ENCODE results near the gene ZNF536. TPM values are rescaled to one million over a fixed set of nuclear protein-coding genes. Genes with fewer than 3 reads are reported as not detected.

Gene ZNF536
- total RNA-seq, 1 experiment from 2014 or later, result 0.05 TPM

DNA sequence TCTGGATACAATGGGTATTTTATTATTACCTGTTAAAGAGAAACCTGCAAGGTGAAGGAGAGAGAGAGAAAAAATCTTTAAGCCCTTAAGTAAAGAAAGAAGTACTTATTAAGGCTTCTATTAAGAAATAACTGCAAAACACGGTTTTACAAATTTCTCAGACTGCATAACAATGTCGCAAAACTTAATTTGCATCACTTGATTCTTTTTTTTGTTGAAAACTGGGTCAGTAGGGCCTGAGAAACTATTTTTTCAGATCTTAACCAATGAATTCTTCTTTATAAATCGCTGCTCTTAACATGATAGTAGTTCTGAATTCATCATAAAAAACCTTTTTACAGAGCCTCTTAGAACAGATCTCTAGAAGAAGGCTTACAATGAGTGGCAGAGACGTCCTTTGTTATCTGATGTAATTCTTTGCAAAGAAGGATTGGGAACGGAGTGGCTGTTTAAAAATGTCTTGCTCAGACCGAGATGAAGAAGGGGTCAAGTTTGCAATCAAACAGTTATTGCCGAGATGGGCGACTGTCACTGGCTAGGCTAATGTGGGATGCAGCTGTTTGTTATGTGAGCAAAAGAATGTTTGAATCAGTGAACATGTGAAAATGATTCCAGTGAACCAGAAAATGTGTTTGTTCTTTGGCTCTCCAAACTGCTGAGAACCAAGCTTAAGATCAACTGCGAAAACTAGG lies 76.3 kb downstream of the ZNF536 start:
- ChIA-PET POLR2A (no interaction called here), CTCF (no interaction called here)
- H3K4me1 ChIP-seq (ENCODE audit: control insufficient read depth, insufficient read depth, low read length), result no peaks in the 10 kb centered on the region
- intact Hi-C loops (cut with micrococcal nuclease; ENCODE audit: unreplicated experiment) (no loop called here), in situ Hi-C loops (cut with HindIII; ENCODE audit: low pct_unique_long_range_greater_than_20kb, low sequenced_read_pairs) (no loop called here)
- no peak overlapping the region for H3K27ac ChIP-seq (ENCODE audit: low read length)
- H3K36me3 ChIP-seq (ENCODE audit: control insufficient read depth, insufficient read depth, low read length), result no peaks in the 10 kb centered on the region
- DNase-seq (ENCODE audit: low read depth, low spot score), result no peak
- TF ChIP-seq SIN3A (IDR thresholded peaks at IDR 0.05; ENCODE audit: borderline replicate concordance, insufficient read depth, low read depth, low read length), result no peak
- TF ChIP-seq, protein P1, sequence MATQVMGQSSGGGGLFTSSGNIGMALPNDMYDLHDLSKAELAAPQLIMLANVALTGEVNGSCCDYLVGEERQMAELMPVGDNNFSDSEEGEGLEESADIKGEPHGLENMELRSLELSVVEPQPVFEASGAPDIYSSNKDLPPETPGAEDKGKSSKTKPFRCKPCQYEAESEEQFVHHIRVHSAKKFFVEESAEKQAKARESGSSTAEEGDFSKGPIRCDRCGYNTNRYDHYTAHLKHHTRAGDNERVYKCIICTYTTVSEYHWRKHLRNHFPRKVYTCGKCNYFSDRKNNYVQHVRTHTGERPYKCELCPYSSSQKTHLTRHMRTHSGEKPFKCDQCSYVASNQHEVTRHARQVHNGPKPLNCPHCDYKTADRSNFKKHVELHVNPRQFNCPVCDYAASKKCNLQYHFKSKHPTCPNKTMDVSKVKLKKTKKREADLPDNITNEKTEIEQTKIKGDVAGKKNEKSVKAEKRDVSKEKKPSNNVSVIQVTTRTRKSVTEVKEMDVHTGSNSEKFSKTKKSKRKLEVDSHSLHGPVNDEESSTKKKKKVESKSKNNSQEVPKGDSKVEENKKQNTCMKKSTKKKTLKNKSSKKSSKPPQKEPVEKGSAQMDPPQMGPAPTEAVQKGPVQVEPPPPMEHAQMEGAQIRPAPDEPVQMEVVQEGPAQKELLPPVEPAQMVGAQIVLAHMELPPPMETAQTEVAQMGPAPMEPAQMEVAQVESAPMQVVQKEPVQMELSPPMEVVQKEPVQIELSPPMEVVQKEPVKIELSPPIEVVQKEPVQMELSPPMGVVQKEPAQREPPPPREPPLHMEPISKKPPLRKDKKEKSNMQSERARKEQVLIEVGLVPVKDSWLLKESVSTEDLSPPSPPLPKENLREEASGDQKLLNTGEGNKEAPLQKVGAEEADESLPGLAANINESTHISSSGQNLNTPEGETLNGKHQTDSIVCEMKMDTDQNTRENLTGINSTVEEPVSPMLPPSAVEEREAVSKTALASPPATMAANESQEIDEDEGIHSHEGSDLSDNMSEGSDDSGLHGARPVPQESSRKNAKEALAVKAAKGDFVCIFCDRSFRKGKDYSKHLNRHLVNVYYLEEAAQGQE (IDR thresholded peaks at IDR 0.05; ENCODE audit: insufficient read depth in 1 of 2, low read depth in 2 of 2, low read length in 1 of 2), result no peak
- TF ChIP-seq TCF7L2 (IDR thresholded peaks at IDR 0.05; ENCODE audit: low read depth, low read length), result no peak
- TF ChIP-seq POLR2AphosphoS5 (IDR thresholded peaks at IDR 0.05; ENCODE audit: low read depth, low read length), result no peak
- TF ChIP-seq, protein P2, sequence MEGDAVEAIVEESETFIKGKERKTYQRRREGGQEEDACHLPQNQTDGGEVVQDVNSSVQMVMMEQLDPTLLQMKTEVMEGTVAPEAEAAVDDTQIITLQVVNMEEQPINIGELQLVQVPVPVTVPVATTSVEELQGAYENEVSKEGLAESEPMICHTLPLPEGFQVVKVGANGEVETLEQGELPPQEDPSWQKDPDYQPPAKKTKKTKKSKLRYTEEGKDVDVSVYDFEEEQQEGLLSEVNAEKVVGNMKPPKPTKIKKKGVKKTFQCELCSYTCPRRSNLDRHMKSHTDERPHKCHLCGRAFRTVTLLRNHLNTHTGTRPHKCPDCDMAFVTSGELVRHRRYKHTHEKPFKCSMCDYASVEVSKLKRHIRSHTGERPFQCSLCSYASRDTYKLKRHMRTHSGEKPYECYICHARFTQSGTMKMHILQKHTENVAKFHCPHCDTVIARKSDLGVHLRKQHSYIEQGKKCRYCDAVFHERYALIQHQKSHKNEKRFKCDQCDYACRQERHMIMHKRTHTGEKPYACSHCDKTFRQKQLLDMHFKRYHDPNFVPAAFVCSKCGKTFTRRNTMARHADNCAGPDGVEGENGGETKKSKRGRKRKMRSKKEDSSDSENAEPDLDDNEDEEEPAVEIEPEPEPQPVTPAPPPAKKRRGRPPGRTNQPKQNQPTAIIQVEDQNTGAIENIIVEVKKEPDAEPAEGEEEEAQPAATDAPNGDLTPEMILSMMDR (IDR thresholded peaks at IDR 0.05), result no peak
- H3K27me3 ChIP-seq (ENCODE audit: control insufficient read depth, insufficient read depth, low read length), result peaks cover 26% of the 10 kb centered on the region
- BruUV-seq (replicated peaks), result no TSS peak
- H3K4me3 ChIP-seq (ENCODE audit: low read depth in 2 of 2, low read length in 2 of 2), result no peak overlapping the region
- no peak for ATAC-seq
- H3K9me3 ChIP-seq (ENCODE audit: control insufficient read depth, insufficient read depth, low read depth, low read length), result no peaks in the 10 kb centered on the region

DNA sequence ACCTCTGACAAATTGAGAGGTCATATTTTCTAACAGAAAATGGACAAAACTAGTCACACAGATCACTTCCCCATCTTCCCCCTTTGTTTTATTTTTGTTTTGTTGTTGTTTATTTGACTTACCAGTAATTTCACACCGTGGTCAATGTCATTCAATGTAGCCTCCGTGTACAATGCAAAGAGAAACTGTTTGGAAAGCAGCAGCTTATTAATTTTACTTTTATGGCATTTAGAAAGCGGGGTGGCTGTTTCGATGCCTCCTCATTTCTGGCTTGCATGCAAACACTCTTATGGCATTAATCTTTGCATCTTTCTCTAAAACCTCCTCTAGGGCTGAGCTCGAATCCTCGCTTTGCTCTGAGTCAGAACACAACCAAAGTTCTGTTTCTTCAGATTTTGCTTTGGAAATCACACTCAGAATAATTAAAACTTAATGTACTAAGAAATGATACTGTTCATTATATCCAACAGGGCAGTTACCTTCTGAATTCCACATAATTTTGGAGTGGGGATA lies 77.0 kb downstream of the ZNF536 start:
- no peaks in the 10 kb centered on the region for H3K9me3 ChIP-seq (ENCODE audit: control insufficient read depth, insufficient read depth, low read depth, low read length)
- ChIA-PET POLR2A (no interaction called here), CTCF (interaction anchor here (0.6 kb wide), 1 partner anchor 217 kb away, joined by 3 read pairs; no protein-coding TSS in a partner anchor)
- no peak for TF ChIP-seq TCF7L2 (IDR thresholded peaks at IDR 0.05; ENCODE audit: low read depth, low read length)
- TF ChIP-seq SIN3A (IDR thresholded peaks at IDR 0.05; ENCODE audit: borderline replicate concordance, insufficient read depth, low read depth, low read length), result no peak
- TF ChIP-seq POLR2AphosphoS5 (IDR thresholded peaks at IDR 0.05; ENCODE audit: low read depth, low read length), result no peak
- TF ChIP-seq, protein P2 (IDR thresholded peaks at IDR 0.05), result no peak
- TF ChIP-seq, protein P1 (IDR thresholded peaks at IDR 0.05; ENCODE audit: insufficient read depth in 1 of 2, low read depth in 2 of 2, low read length in 1 of 2), result no peak
- in situ Hi-C loops (cut with HindIII; ENCODE audit: low pct_unique_long_range_greater_than_20kb, low sequenced_read_pairs), result no loop called here
- DNase-seq (ENCODE audit: low read depth, low spot score), result no peak
- H3K4me1 ChIP-seq (ENCODE audit: control insufficient read depth, insufficient read depth, low read length), result no peaks in the 10 kb centered on the region
- H3K27ac ChIP-seq (ENCODE audit: low read length), result no peak overlapping the region
- BruUV-seq (replicated peaks), result no TSS peak
- no peaks in the 10 kb centered on the region for H3K36me3 ChIP-seq (ENCODE audit: control insufficient read depth, insufficient read depth, low read length)
- H3K27me3 ChIP-seq (ENCODE audit: control insufficient read depth, insufficient read depth, low read length), result peaks cover 26% of the 10 kb centered on the region
- intact Hi-C loops (cut with micrococcal nuclease; ENCODE audit: unreplicated experiment), result no loop called here
- no peak overlapping the region for H3K4me3 ChIP-seq (ENCODE audit: low read depth in 2 of 2, low read length in 2 of 2)
- no peak for ATAC-seq
